K562 (cell line): Measurements from ENCODE around the gene ETFBKMT. TPM values are rescaled to one million over a fixed set of nuclear protein-coding genes. Genes with fewer than 3 reads are reported as not detected.

Experiments
- BRD9 ChIP-seq: fragments of 450-650 bp; IDR thresholded peaks from 2 replicates; pipeline ENCODE4 v1.6.1; 2018; ENCODE audit warnings: low read depth; ENCODE audit not compliant: partially characterized antibody
- CAMTA2 ChIP-seq: fragments of 250-450 bp; sonication (Bioruptor Pico); conservative IDR thresholded peaks from 2 replicates; pipeline ENCODE4 v1.5.1; 2022
- ETS2 ChIP-seq: IDR thresholded peaks from 2 replicates; pipeline ENCODE4 v1.6.1; 2016; ENCODE audit warnings: borderline replicate concordance, missing genetic modification characterization, mild to moderate bottlenecking, moderate library complexity, missing compliant biosample characterization; ENCODE audit not compliant: poor library complexity, severe bottlenecking
- HNRNPUL1 ChIP-seq: fragments of 200-400 bp; formaldehyde crosslinking; IDR thresholded peaks from 2 replicates; pipeline ENCODE4 v1.6.1; 2017; ENCODE audit warnings: low read length
- MIER1 ChIP-seq: fragments of 450-650 bp; IDR thresholded peaks from 2 replicates; pipeline ENCODE4 v1.6.1; 2016; ENCODE audit warnings: antibody characterized with exemption, mild to moderate bottlenecking, low read depth
- MXD1 ChIP-seq: fragments of 250-450 bp; sonication (Bioruptor Pico); IDR thresholded peaks from 2 replicates; pipeline ENCODE4 v1.8.0; 2021; ENCODE audit warnings: borderline replicate concordance, mild to moderate bottlenecking, moderate library complexity; ENCODE audit not compliant: poor library complexity, severe bottlenecking
- NFIX ChIP-seq: fragments of 250-450 bp; sonication (Bioruptor Pico); IDR thresholded peaks from 2 replicates; pipeline ENCODE4 v1.4.0; 2020; ENCODE audit warnings: low read depth, mild to moderate bottlenecking, moderate library complexity
- NFXL1 ChIP-seq: fragments of 450-650 bp; formaldehyde crosslinking; IDR thresholded peaks from 2 replicates; pipeline ENCODE4 v1.4.0; 2021; ENCODE audit warnings: mild to moderate bottlenecking
- PHF8 ChIP-seq: fragments of 200-600 bp; sonication (generic); IDR thresholded peaks from 2 replicates; pipeline ENCODE4 v1.6.1; 2012; ENCODE audit warnings: mixed run types, mild to moderate bottlenecking, inconsistent platforms, low read length, moderate library complexity, borderline replicate concordance
- TAF1 ChIP-seq: IDR thresholded peaks from 2 replicates; pipeline ENCODE4 v1.6.1; 2011; ENCODE audit warnings: mild to moderate bottlenecking, low read length, moderate library complexity; ENCODE audit not compliant: insufficient read depth, control insufficient read depth, severe bottlenecking; ENCODE audit errors: extremely low read depth
- ZNF311 ChIP-seq: fragments of 250-450 bp; sonication (Bioruptor Pico); IDR thresholded peaks from 2 replicates; pipeline ENCODE4 v1.4.0; 2020; ENCODE audit warnings: mild to moderate bottlenecking, moderate library complexity
- polyA plus RNA-seq, 8 experiments: library from polyadenylated mRNA; depleted of rRNA in 4 of 8; stranded (reverse) in 5 of 8; unstranded in 3 of 8; fragments of >200 nt; fragmentation: Nextera tagmentation in 2 of 8; fragmentation: Illumina TruSeq in 1 of 8; extraction: Ambion mirVana in 2 of 8; extraction: Trizol in 1 of 8; gene quantifications; 2 replicates each; pipeline versions ENCODE4 v1.2.1 to v1.2.3, GENCODE V29; 2011 to 2014; ENCODE audit warnings: inconsistent platforms in 1 of 8, missing spikeins in 1 of 8
- total RNA-seq, 7 experiments: library from RNA; depleted of rRNA in 6 of 7; stranded (reverse); fragments of >200 nt in 6 of 7; fragmentation: Illumina TruSeq in 2 of 7; extraction: Trizol in 2 of 7; gene quantifications; 2 replicates each; pipeline versions ENCODE4 v1.2.1 to v1.2.3, GENCODE V29; 2011 to 2021; ENCODE audit warnings: low replicate concordance in 1 of 7
- TF ChIP-seq, protein P1 (sequence below): fragments of 450-650 bp; formaldehyde crosslinking; conservative IDR thresholded peaks from 2 replicates; pipeline ENCODE4 v1.4.0; 2022; ENCODE audit warnings: mild to moderate bottlenecking, missing genetic modification characterization

ETFBKMT gene
- total and polyA plus RNA-seq, 9 of the 15 experiments (the other 6 are each of a cell fraction or from before 2014, with no cell fraction given) = 0.18 to 1.7 (median 0.96) TPM

DNA sequence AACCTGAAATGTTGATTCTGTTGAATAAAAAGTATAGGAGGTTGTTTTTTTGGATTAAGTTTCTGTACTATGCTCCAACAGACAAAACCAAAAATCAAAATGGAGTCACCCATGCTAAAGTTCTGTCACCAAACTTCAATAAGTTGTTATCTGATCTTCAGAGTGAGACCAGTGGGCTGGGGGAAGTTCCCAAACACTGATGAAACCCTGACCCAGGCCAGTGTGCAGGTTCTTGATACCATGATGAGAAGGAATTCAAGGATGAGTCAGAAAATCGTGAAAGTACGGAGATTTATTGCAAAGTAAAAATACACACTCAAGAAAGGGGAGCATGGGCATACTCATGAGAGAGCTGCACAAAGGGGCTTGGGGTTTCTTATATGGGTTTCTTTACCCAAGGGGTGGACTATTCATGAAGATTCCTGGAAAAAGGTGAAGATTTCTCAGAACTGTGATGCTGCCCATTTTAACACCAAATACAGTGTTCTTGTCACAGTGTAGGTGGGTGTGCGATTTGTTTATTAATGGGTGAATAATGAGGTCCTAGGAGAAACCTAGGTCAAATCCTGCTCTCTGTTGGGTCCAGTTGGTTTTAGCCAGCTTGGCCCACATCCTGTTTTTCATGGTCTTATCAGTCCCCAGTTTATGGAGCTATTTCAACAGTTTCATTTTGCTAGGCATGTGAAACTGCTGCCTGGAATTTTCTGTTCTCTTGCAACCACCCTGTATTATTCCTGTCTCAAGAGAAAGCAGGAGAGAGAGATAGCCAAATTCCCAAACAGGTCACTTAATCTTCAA lies 41.1 kb upstream of the ETFBKMT start (continued):
- no peak for TF ChIP-seq MXD1 (CRISPR knock-in tag)
- no peak for TF ChIP-seq PHF8
- TF ChIP-seq HNRNPUL1 = no peak
- TF ChIP-seq NFIX (CRISPR knock-in tag) = peak; percentile 31; the same call in 1 of the 2 replicates
- peak; percentile 98 for TF ChIP-seq NFXL1 (CRISPR knock-in tag)
- TF ChIP-seq MIER1 = no peak
- no peak for TF ChIP-seq BRD9
- TF ChIP-seq, protein P1, sequence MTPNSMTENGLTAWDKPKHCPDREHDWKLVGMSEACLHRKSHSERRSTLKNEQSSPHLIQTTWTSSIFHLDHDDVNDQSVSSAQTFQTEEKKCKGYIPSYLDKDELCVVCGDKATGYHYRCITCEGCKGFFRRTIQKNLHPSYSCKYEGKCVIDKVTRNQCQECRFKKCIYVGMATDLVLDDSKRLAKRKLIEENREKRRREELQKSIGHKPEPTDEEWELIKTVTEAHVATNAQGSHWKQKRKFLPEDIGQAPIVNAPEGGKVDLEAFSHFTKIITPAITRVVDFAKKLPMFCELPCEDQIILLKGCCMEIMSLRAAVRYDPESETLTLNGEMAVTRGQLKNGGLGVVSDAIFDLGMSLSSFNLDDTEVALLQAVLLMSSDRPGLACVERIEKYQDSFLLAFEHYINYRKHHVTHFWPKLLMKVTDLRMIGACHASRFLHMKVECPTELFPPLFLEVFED (CRISPR knock-in tag) = peak; percentile 96
- no peak for TF ChIP-seq CAMTA2 (CRISPR knock-in tag)
- TF ChIP-seq ETS2 (tag) = peak; percentile 89
- TF ChIP-seq ZNF311 (CRISPR knock-in tag) = peak; percentile 99
- TF ChIP-seq TAF1 = no peak
- TF ChIP-seq, all 486 proteins: peak for 148
